GM21619 (cell line): ENCODE data around the gene GCNT2.
"Not testable (repeated sequence)": the region's sequence is repeated elsewhere in the genome, so short reads cannot be mapped to it uniquely, and the experiment has no call there.

ENCODE experiments used
- ATAC-seq: cut with Tn5 transposase; IDR thresholded peaks from one replicate; pipeline ENCODE4 v1.9.1; 2021; ENCODE audit not compliant: unreplicated experiment

GCNT2 gene

GRCh38 chr6:10543488-10543887, 22.3 kb downstream of the GCNT2 start:
- no peak for ATAC-seq

- no peak for ATAC-seq
These were observed 24.3 kb downstream of the GCNT2 start for GRCh38 chr6:10545482-10545881.

DNA sequence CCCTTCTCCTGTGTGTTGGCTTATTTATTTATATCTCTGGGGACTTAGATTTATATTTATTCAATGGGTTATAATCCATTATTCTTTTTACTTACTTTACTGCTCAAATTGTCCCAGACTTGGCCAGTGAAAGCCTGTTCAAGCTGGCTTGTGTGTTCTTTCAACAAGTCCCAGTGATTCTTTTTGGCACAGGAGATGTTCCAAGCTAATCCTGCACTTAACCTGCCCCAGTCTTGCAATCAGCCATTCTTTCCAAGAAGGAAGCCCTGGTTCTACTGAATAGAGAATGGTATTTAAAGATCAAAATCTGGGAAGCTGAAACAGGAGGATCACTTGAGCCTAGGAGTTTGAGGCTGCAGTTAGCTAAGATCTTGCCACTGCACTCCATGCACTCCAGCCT, 26.7 kb downstream of the GCNT2 start:
- no peak for ATAC-seq

GRCh38 chr6:10550764-10551163, 29.6 kb downstream of the GCNT2 start:
- ATAC-seq: no peak

DNA sequence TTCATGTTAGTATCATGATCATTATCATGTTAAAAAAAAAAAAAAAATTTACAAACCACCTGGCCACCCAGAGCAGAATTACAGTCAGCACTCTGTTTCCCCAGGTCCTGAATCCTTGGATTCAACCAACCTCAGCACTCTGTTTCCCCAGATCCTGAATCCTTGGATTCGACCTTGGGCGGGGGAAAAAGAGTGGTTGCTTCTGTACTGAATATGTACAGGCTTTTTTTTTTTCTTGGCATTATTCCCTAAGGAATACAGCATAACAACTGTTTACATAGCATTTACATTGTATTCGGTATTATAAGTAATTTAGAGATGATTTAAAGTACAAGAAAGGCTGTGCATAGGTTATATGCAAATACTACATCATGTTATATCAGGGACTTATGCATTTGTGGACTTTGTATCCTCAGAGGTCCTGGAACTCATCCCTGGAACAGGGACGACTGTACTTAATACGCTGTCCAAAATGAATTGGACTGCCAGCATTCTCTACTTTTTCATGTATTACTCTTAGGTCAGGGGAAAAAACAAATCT, 31.2 kb downstream of the GCNT2 start:
- no peak for ATAC-seq

DNA sequence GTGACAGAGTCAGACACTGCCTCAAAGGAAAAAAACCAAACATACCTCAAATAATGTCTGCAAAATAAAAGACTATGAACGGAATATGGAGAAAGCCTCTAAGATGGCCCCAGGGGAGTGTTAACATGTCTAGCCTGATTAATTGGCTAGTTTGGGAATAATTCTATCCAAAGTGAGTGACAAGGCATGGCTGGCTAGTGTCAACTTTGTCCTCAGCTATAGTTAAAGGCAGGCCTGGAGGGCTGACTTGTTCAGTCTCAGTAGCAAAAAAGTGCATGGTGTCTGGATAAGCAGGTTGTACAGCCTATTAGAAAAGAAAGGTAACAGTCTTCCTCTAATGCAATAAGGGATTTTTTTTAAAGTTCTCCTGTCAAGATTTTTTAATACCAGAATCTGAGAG, 32.7 kb downstream of the GCNT2 start:
- ATAC-seq: no peak

GRCh38 chr6:10554826-10555225, 33.7 kb downstream of the GCNT2 start:
- no peak for ATAC-seq

GRCh38 chr6:10555625-10556309, 34.6 kb downstream of the GCNT2 start:
- no peak for ATAC-seq

DNA sequence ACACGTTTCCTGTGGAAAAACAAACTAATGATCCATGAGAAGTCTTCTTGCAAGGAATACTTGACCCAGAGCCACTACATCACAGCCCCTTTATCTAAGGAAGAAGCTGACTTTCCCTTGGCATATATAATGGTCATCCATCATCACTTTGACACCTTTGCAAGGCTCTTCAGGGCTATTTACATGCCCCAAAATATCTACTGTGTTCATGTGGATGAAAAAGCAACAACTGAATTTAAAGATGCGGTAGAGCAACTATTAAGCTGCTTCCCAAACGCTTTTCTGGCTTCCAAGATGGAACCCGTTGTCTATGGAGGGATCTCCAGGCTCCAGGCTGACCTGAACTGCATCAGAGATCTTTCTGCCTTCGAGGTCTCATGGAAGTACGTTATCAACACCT, 35.4 kb downstream of the GCNT2 start:
- ATAC-seq: no peak

DNA sequence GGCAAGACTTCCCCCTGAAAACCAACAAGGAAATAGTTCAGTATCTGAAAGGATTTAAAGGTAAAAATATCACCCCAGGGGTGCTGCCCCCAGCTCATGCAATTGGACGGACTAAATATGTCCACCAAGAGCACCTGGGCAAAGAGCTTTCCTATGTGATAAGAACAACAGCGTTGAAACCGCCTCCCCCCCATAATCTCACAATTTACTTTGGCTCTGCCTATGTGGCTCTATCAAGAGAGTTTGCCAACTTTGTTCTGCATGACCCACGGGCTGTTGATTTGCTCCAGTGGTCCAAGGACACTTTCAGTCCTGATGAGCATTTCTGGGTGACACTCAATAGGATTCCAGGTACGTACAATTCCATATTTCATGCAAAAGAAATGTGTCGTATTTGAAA, 35.8 kb downstream of the GCNT2 start:
- no peak for ATAC-seq

- no peak for ATAC-seq
These were observed 36.8 kb downstream of the GCNT2 start for GRCh38 chr6:10557913-10558312.

DNA sequence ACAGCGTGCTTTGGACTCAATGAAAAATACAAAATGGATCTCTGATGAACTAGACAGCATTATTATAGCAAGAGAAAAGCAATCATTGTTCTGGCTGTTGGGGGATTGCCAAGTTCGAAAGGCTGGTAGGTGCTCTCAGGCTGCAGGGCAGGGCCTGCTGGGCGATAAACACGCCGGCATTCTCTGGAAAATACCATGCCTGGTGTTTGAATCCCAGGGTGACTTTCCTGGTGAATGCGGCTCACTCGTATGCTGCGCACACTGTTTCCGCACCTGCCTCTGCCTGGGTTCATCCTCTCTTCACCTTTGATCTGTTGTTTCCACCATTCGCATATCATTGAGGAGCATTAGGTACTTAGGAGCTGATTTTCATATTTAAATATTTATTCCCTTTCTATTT, 37.4 kb downstream of the GCNT2 start:
- no peak for ATAC-seq

GRCh38 chr6:10559522-10560152, 38.5 kb downstream of the GCNT2 start:
- no peak for ATAC-seq

DNA sequence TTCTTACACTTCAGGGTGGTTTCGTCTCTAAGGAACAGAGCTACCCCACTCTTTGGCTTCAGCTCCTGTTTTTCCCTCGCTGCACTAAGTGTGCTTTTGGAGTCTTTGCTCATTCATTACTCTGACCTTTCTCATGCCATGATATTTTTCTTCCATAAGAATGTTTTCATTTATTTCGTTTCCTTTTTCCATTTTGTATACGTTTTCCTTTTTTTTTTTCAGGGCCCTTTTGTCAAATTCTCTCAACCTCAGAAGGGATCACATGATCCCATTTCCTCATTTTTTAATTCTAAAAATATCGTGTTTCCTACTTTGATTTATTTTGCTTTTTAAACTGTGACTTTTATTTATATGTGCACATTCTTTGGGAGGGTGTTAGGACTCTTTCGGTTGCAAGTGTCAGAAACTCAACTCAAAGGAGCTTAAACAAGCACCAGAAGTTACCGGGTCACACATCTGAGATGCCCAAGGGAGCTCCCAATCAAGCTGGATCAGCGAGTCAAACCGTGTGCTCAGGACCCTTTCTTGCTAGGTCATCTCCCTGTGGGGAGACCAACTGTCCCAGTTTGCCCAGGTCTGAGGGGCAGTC, 40.6 kb downstream of the GCNT2 start:
- ATAC-seq: no peak

DNA sequence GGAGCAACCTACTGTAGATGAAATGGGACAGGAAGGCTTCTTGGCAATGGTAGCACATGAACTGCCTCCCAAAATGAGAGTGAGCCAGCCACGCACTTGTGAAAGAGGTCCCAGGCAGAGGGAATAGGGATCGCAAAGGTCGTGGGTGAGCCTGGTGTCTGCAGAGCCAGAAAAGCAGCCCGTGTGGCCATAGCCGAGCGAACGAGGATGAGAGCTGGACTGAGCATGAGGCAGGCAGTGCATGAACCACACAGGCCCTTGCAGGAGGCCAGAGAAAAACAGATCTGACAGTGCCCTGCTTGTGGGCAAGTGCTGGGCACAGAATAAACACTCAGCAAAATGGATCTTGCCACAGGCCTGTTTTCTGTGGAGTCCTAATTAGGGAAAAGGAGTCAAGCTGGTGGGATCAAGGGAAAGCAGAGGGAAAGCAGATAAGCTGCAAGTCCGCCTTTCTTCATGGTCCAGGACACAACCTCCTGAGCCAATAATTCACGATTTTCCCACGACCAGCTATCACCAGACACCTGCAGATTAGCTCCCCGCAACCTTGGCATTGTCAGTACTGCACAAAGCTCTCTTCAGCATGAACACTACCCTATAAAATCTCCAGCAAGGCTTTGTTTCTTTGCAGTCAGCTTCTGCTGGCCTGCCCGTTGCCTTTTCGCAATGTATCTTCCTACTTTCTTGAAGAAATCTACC, 44.0 kb downstream of the GCNT2 start:
- no peak for ATAC-seq

GRCh38 chr6:10565913-10566312, 44.8 kb downstream of the GCNT2 start:
- no peak for ATAC-seq

- no peak for ATAC-seq
These were observed 46.3 kb downstream of the GCNT2 start for GRCh38 chr6:10567256-10568026.

GRCh38 chr6:10569392-10570127, 48.4 kb downstream of the GCNT2 start:
- no peak for ATAC-seq

GRCh38 chr6:10575519-10575918, 54.4 kb downstream of the GCNT2 start:
- not testable (repeated sequence) for ATAC-seq

DNA sequence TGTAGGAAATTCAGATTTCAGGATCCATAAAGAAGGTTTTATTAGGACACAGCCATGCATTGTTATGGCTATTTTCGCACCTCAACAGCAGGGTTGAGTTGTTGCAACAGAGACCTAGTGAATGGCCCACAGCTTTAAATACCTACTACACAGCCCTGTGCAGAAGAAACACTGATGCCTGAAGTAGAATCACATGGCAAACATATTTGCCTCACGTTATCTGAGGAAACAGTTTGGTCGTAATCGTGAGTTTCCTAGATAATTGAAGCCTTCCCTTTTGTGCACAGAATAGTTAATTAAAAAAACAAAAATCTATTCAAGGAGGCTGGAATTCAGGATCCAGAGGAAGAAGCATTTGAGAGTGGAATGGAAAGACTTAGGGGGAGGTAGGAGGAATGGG, 55.1 kb downstream of the GCNT2 start:
- ATAC-seq: no peak
